ENCODE data around the gene MMP7. TPM values are rescaled to one million over a fixed set of nuclear protein-coding genes. Genes with fewer than 3 reads are reported as not detected.

Gene MMP7
- total RNA-seq, 2 donors from 2014 or later: 115 to 171 TPM

DNA sequence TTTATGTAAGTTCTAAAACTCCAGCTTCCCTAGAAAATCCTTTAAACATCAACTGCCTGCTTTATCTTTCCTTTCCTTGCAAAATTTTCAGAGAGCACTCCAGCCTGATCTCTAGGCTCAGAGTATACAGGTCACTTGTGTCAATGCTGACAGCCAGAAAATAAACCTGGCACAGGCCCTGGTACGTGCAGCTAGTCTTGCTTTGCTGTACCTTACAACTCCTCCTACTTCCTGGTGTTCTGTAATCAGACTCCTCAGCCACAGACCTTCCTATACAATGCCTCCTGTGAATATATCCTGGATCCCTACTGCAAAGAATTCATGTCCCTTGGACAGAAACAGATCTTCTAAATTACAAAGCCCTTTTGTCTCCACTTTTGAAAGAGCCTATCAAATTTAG, 53.7 kb downstream of the MMP7 start:
- no peak for TF ChIP-seq CTCF (IDR thresholded peaks at IDR 0.05)
- no peak for TF ChIP-seq POLR2A (IDR thresholded peaks at IDR 0.05)
- TF ChIP-seq POLR2AphosphoS5 (IDR thresholded peaks at IDR 0.05): peak; percentile 51

GRCh38 chr11:102476069-102476468, 54.5 kb downstream of the MMP7 start:
- no peaks in the 10 kb centered on the region for H3K9me3 ChIP-seq
- H3K27ac ChIP-seq: no peak overlapping the region
- no peak overlapping the region for H3K4me3 ChIP-seq
- TF ChIP-seq POLR2A (IDR thresholded peaks at IDR 0.05) (no peak), POLR2AphosphoS5 (IDR thresholded peaks at IDR 0.05) (no peak), CTCF (IDR thresholded peaks at IDR 0.05) (no peak)
- WGBS: 63% methylated on average over 1 of the region's 1 CpG
- no peaks in the 10 kb centered on the region for H3K4me1 ChIP-seq (replicated peaks)
- H3K36me3 ChIP-seq: no peaks in the 10 kb centered on the region
- no peaks in the 10 kb centered on the region for H3K27me3 ChIP-seq (replicated peaks; ENCODE audit: insufficient read depth)
- intact Hi-C loops (cut with DNase I): no loop called here
- DNase-seq (ENCODE audit: low spot score): no peak

More for the DNA sequence above, 53.7 kb downstream of the MMP7 start:
- 24% methylated on average over 1 of the region's 1 CpG for WGBS
- Histone ChIP-seq H3K27me3 (replicated peaks; ENCODE audit: insufficient read depth) (no peaks in the 10 kb centered on the region), H3K4me1 (replicated peaks) (no peaks in the 10 kb centered on the region), H3K36me3 (no peaks in the 10 kb centered on the region), H3K4me3 (no peak overlapping the region), H3K9me3 (no peaks in the 10 kb centered on the region), H3K27ac (peak overlapping the region; percentile 36 to 58)
- DNase-seq (ENCODE audit: low spot score): peak; percentile 61
- intact Hi-C loops (cut with DNase I): no loop called here

- H3K27ac ChIP-seq: no peak overlapping the region
Measured at GRCh38 chr11:102473543-102473942, 57.0 kb downstream of the MMP7 start.

GRCh38 chr11:102472127-102472526, 58.4 kb downstream of the MMP7 start:
- Histone ChIP-seq H3K27me3 (replicated peaks; ENCODE audit: insufficient read depth) (no peaks in the 10 kb centered on the region), H3K36me3 (no peaks in the 10 kb centered on the region), H3K9me3 (no peaks in the 10 kb centered on the region), H3K4me1 (replicated peaks) (peaks cover 5% of the 10 kb centered on the region), H3K4me3 (no peak overlapping the region), H3K27ac (no peak overlapping the region)
- 98% methylated on average over 4 of the region's 4 CpGs for WGBS
- TF ChIP-seq POLR2AphosphoS5 (IDR thresholded peaks at IDR 0.05): no peak
- TF ChIP-seq POLR2A (IDR thresholded peaks at IDR 0.05): no peak
- TF ChIP-seq CTCF (IDR thresholded peaks at IDR 0.05): no peak
- no peak for DNase-seq (ENCODE audit: low spot score)
- intact Hi-C loops (cut with DNase I): no loop called here

More at GRCh38 chr11:102473543-102473942, 57.0 kb downstream of the MMP7 start:
- no peaks in the 10 kb centered on the region for H3K9me3 ChIP-seq
- TF ChIP-seq POLR2AphosphoS5 (IDR thresholded peaks at IDR 0.05) (no peak), CTCF (IDR thresholded peaks at IDR 0.05) (no peak)
- H3K4me1 ChIP-seq (replicated peaks): no peaks in the 10 kb centered on the region
- no peaks in the 10 kb centered on the region for H3K36me3 ChIP-seq
- no peaks in the 10 kb centered on the region for H3K27me3 ChIP-seq (replicated peaks; ENCODE audit: insufficient read depth)
- intact Hi-C loops (cut with DNase I): no loop called here
- H3K4me3 ChIP-seq: no peak overlapping the region
- WGBS: 99% methylated on average over 5 of the region's 5 CpGs
- DNase-seq (ENCODE audit: low spot score): no peak

DNA sequence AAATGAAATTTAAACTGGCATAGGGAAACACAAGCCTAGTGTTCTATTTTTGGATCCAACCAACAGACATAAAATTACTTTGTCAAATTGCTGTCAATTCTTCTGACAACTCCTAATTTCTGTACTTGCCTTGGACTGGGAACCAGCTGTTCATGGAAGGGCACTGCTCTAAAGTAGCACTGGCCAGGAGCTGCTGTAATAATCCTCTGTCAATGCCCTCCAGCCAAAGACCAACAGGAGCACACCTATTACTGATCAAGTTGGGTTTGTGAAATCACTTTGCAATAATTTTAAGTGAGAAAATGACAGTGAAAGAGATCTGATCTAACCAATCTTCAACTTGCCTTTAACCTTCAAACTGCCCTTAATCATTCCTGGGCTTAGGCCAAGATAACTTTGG, 59.1 kb downstream of the MMP7 start:
- Histone ChIP-seq H3K4me3 (no peak overlapping the region), H3K4me1 (replicated peaks) (peaks cover 5% of the 10 kb centered on the region), H3K27ac (no peak overlapping the region), H3K36me3 (no peaks in the 10 kb centered on the region), H3K9me3 (no peaks in the 10 kb centered on the region), H3K27me3 (replicated peaks; ENCODE audit: insufficient read depth) (no peaks in the 10 kb centered on the region)
- intact Hi-C loops (cut with DNase I): no loop called here
- DNase-seq (ENCODE audit: low spot score): no peak
- TF ChIP-seq CTCF (IDR thresholded peaks at IDR 0.05): no peak
- no peak for TF ChIP-seq POLR2A (IDR thresholded peaks at IDR 0.05)
- no peak for TF ChIP-seq POLR2AphosphoS5 (IDR thresholded peaks at IDR 0.05)

Other genes with a start within 250 kb of the MMP7 start
- 1 to 10 TPM; 5.2 to 9.2 TPM for gene BIRC3, start 213.3 kb downstream of the MMP7 start, total RNA-seq
- 10 to 100 TPM; 48.7 to 54.5 TPM for gene BIRC2, start 183.5 kb downstream of the MMP7 start, total RNA-seq
- 100 to 1,000 TPM; 205 to 227 TPM for gene TMEM123, start 78.0 kb downstream of the MMP7 start, total RNA-seq
- not detected for gene MMP20, start 94.6 kb upstream of the MMP7 start, total RNA-seq
- gene MMP27, start 175.0 kb upstream of the MMP7 start, total RNA-seq: not detected
- gene MMP8, start 194.2 kb upstream of the MMP7 start, total RNA-seq: not detected
- gene MMP10, start 249.9 kb upstream of the MMP7 start, total RNA-seq: 1 to 10 TPM in 1 of 2 donors, under 1 TPM in 1; 0.18 to 3.6 TPM